ENCODE data around the gene CNTN1. TPM values are rescaled to one million over a fixed set of nuclear protein-coding genes. Genes with fewer than 3 reads are reported as not detected.
"Not testable (repeated sequence)": the region's sequence is repeated elsewhere in the genome, so short reads cannot be mapped to it uniquely, and the experiment has no call there.

CNTN1 gene
- total RNA-seq, 1 experiment from 2014 or later, result 4.6 TPM

- no peaks in the 10 kb centered on the region for H3K9me3 ChIP-seq (replicated peaks)
- no peak overlapping the region for H3K27ac ChIP-seq
- no peak overlapping the region for H3K4me3 ChIP-seq
- H3K4me1 ChIP-seq (replicated peaks), result no peaks in the 10 kb centered on the region
- no peaks in the 10 kb centered on the region for H3K27me3 ChIP-seq (replicated peaks)
- H3K36me3 ChIP-seq, result no peaks in the 10 kb centered on the region
- no peak for DNase-seq (ENCODE audit: low read depth in 1 of 2, low spot score in 2 of 2)
Observed at GRCh38 chr12:40723001-40723400, 30.8 kb downstream of the CNTN1 start.

GRCh38 chr12:40726366-40726765, 34.1 kb downstream of the CNTN1 start:
- Histone ChIP-seq H3K4me1 (replicated peaks) (no peaks in the 10 kb centered on the region), H3K36me3 (no peaks in the 10 kb centered on the region), H3K9me3 (replicated peaks) (no peaks in the 10 kb centered on the region), H3K27me3 (replicated peaks) (no peaks in the 10 kb centered on the region), H3K27ac (no peak overlapping the region), H3K4me3 (no peak overlapping the region)
- no peak for DNase-seq (ENCODE audit: low read depth in 1 of 2, low spot score in 2 of 2)

- no peak overlapping the region for H3K27ac ChIP-seq
- no peak for DNase-seq (ENCODE audit: low read depth in 1 of 2, low spot score in 2 of 2)
- no peaks in the 10 kb centered on the region for H3K4me1 ChIP-seq (replicated peaks)
- no peaks in the 10 kb centered on the region for H3K27me3 ChIP-seq (replicated peaks)
- H3K9me3 ChIP-seq (replicated peaks), result no peaks in the 10 kb centered on the region
- no peaks in the 10 kb centered on the region for H3K36me3 ChIP-seq
- no peak overlapping the region for H3K4me3 ChIP-seq
Observed at GRCh38 chr12:40727774-40728483, 35.7 kb downstream of the CNTN1 start.

GRCh38 chr12:40730281-40730680, 38.0 kb downstream of the CNTN1 start:
- H3K27me3 ChIP-seq (replicated peaks), result no peaks in the 10 kb centered on the region
- H3K27ac ChIP-seq, result no peak overlapping the region
- H3K36me3 ChIP-seq, result peaks cover 13% of the 10 kb centered on the region
- H3K9me3 ChIP-seq (replicated peaks), result no peaks in the 10 kb centered on the region
- no peaks in the 10 kb centered on the region for H3K4me1 ChIP-seq (replicated peaks)
- DNase-seq (ENCODE audit: low read depth in 1 of 2, low spot score in 2 of 2), result no peak
- no peak overlapping the region for H3K4me3 ChIP-seq

- H3K27me3 ChIP-seq (replicated peaks), result no peaks in the 10 kb centered on the region
- no peak overlapping the region for H3K27ac ChIP-seq
- no peaks in the 10 kb centered on the region for H3K4me1 ChIP-seq (replicated peaks)
- no peak overlapping the region for H3K4me3 ChIP-seq
- DNase-seq (ENCODE audit: low read depth in 1 of 2, low spot score in 2 of 2), result peak in 1 of 2 experiments; percentile 58
- no peaks in the 10 kb centered on the region for H3K9me3 ChIP-seq (replicated peaks)
- H3K36me3 ChIP-seq, result peaks cover 24% of the 10 kb centered on the region
Observed at GRCh38 chr12:40733871-40734270, 41.6 kb downstream of the CNTN1 start.

- Histone ChIP-seq H3K27ac (no peak overlapping the region), H3K36me3 (peaks cover 24% of the 10 kb centered on the region), H3K4me1 (replicated peaks) (no peaks in the 10 kb centered on the region), H3K27me3 (replicated peaks) (no peaks in the 10 kb centered on the region), H3K4me3 (no peak overlapping the region), H3K9me3 (replicated peaks) (no peaks in the 10 kb centered on the region)
- peak; percentile 71 to 82 for DNase-seq (ENCODE audit: low read depth in 1 of 2, low spot score in 2 of 2)
Observed at GRCh38 chr12:40734276-40734675, 42.0 kb downstream of the CNTN1 start.

GRCh38 chr12:40735551-40736230, 43.5 kb downstream of the CNTN1 start:
- no peaks in the 10 kb centered on the region for H3K4me1 ChIP-seq (replicated peaks)
- peaks cover 24% of the 10 kb centered on the region for H3K36me3 ChIP-seq
- no peaks in the 10 kb centered on the region for H3K27me3 ChIP-seq (replicated peaks)
- H3K9me3 ChIP-seq (replicated peaks), result no peaks in the 10 kb centered on the region
- DNase-seq (ENCODE audit: low read depth in 1 of 2, low spot score in 2 of 2), result peak; percentile 78 to 86
- no peak overlapping the region for H3K27ac ChIP-seq
- no peak overlapping the region for H3K4me3 ChIP-seq

GRCh38 chr12:40737416-40737815, 45.2 kb downstream of the CNTN1 start:
- not testable (repeated sequence) for H3K4me1 ChIP-seq (replicated peaks); H3K27me3 ChIP-seq (replicated peaks); H3K9me3 ChIP-seq (replicated peaks); H3K4me3 ChIP-seq; H3K27ac ChIP-seq
- peak; percentile 70 to 87 for DNase-seq (ENCODE audit: low read depth in 1 of 2, low spot score in 2 of 2)
- H3K36me3 ChIP-seq, result peaks cover 24% of the 10 kb centered on the region

- H3K9me3 ChIP-seq (replicated peaks), result no peaks in the 10 kb centered on the region
- no peaks in the 10 kb centered on the region for H3K4me1 ChIP-seq (replicated peaks)
- no peak overlapping the region for H3K4me3 ChIP-seq
- H3K27ac ChIP-seq, result no peak overlapping the region
- no peaks in the 10 kb centered on the region for H3K27me3 ChIP-seq (replicated peaks)
- peaks cover 22% of the 10 kb centered on the region for H3K36me3 ChIP-seq
- no peak for DNase-seq (ENCODE audit: low read depth in 1 of 2, low spot score in 2 of 2)
Observed at GRCh38 chr12:40738856-40739255, 46.6 kb downstream of the CNTN1 start.

GRCh38 chr12:40742041-40742440, 49.8 kb downstream of the CNTN1 start:
- peaks cover 4% of the 10 kb centered on the region for H3K36me3 ChIP-seq
- DNase-seq (ENCODE audit: low read depth in 1 of 2, low spot score in 2 of 2), result no peak

GRCh38 chr12:40745386-40745785, 53.1 kb downstream of the CNTN1 start:
- H3K27ac ChIP-seq, result no peak overlapping the region
- no peaks in the 10 kb centered on the region for H3K9me3 ChIP-seq (replicated peaks)
- H3K4me3 ChIP-seq, result no peak overlapping the region
- DNase-seq (ENCODE audit: low read depth in 1 of 2, low spot score in 2 of 2), result no peak
- no peaks in the 10 kb centered on the region for H3K27me3 ChIP-seq (replicated peaks)
- H3K4me1 ChIP-seq (replicated peaks), result no peaks in the 10 kb centered on the region
- H3K36me3 ChIP-seq, result no peaks in the 10 kb centered on the region

More at GRCh38 chr12:40742041-40742440, 49.8 kb downstream of the CNTN1 start:
- Histone ChIP-seq H3K4me1 (replicated peaks) (no peaks in the 10 kb centered on the region), H3K27me3 (replicated peaks) (no peaks in the 10 kb centered on the region), H3K27ac (no peak overlapping the region), H3K4me3 (no peak overlapping the region), H3K9me3 (replicated peaks) (no peaks in the 10 kb centered on the region)

GRCh38 chr12:40749863-40750262, 57.6 kb downstream of the CNTN1 start:
- Histone ChIP-seq H3K36me3 (no peaks in the 10 kb centered on the region), H3K4me3 (no peak overlapping the region), H3K27me3 (replicated peaks) (no peaks in the 10 kb centered on the region), H3K27ac (no peak overlapping the region), H3K4me1 (replicated peaks) (no peaks in the 10 kb centered on the region), H3K9me3 (replicated peaks) (no peaks in the 10 kb centered on the region)
- no peak for DNase-seq (ENCODE audit: low read depth in 1 of 2, low spot score in 2 of 2)

GRCh38 chr12:40752011-40752410, 59.8 kb downstream of the CNTN1 start:
- no peak overlapping the region for H3K4me3 ChIP-seq
- no peak for DNase-seq (ENCODE audit: low read depth in 1 of 2, low spot score in 2 of 2)
- H3K9me3 ChIP-seq (replicated peaks), result no peaks in the 10 kb centered on the region
- H3K4me1 ChIP-seq (replicated peaks), result no peaks in the 10 kb centered on the region
- no peaks in the 10 kb centered on the region for H3K36me3 ChIP-seq
- no peaks in the 10 kb centered on the region for H3K27me3 ChIP-seq (replicated peaks)
- no peak overlapping the region for H3K27ac ChIP-seq

GRCh38 chr12:40760821-40761220, 68.6 kb downstream of the CNTN1 start:
- H3K4me1 ChIP-seq (replicated peaks), result no peaks in the 10 kb centered on the region
- H3K27me3 ChIP-seq (replicated peaks), result no peaks in the 10 kb centered on the region
- no peaks in the 10 kb centered on the region for H3K9me3 ChIP-seq (replicated peaks)
- no peak overlapping the region for H3K27ac ChIP-seq
- no peak for DNase-seq (ENCODE audit: low read depth in 1 of 2, low spot score in 2 of 2)
- no peak overlapping the region for H3K4me3 ChIP-seq
- H3K36me3 ChIP-seq, result no peaks in the 10 kb centered on the region
